Measurements from ENCODE around the gene MACROD1. TPM values are rescaled to one million over a fixed set of nuclear protein-coding genes. Genes with fewer than 3 reads are reported as not detected.

The MACROD1 gene, protein sequence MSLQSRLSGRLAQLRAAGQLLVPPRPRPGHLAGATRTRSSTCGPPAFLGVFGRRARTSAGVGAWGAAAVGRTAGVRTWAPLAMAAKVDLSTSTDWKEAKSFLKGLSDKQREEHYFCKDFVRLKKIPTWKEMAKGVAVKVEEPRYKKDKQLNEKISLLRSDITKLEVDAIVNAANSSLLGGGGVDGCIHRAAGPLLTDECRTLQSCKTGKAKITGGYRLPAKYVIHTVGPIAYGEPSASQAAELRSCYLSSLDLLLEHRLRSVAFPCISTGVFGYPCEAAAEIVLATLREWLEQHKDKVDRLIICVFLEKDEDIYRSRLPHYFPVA
- total RNA-seq, result 10 to 100 TPM; 13.5 to 62.9 (median 22.3) TPM
- polyA plus RNA-seq, result 10 to 100 TPM in 2 of 3 donors, 1 to 10 TPM in 1; 5.5 to 60.7 (median 41.1) TPM
- long read RNA-seq, donor 1, partial matches to known transcripts, result 0 of 3 reads
- long read RNA-seq, donor 1, other reads (novel, unspliced or antisense), result 0 of 3 reads
- long read RNA-seq, donor 2, partial matches to known transcripts, result 134 of 238 reads
- long read RNA-seq, donor 2, other reads (novel, unspliced or antisense), result 103 of 238 reads
- long read RNA-seq, donor 3, partial matches to known transcripts, result 19 of 47 reads
- long read RNA-seq, donor 3, other reads (novel, unspliced or antisense), result 28 of 47 reads
- long read RNA-seq, donor 4, partial matches to known transcripts, result 0 of 3 reads
- long read RNA-seq, donor 4, other reads (novel, unspliced or antisense), result 1 of 3 reads
- long read RNA-seq, donor 5, transcript MACROD1-201 (11 exons, 1,205 nt), result major isoform, 41 of 52 reads
- long read RNA-seq, donor 5, partial matches to known transcripts, result 0 of 52 reads
- long read RNA-seq, donor 5, other reads (novel, unspliced or antisense), result 10 of 52 reads
- long read RNA-seq, donor 6, partial matches to known transcripts, result 1 of 6 reads
- long read RNA-seq, donor 6, other reads (novel, unspliced or antisense), result 5 of 6 reads
- long read RNA-seq, donor 7, partial matches to known transcripts, result 0 of 1 reads
- long read RNA-seq, donor 7, other reads (novel, unspliced or antisense), result 0 of 1 reads
- long read RNA-seq, donor 8, partial matches to known transcripts, result 315 of 414 reads
- long read RNA-seq, donor 8, other reads (novel, unspliced or antisense), result 96 of 414 reads
- long read RNA-seq, donor 9, partial matches to known transcripts, result 0 of 1 reads
- long read RNA-seq, donor 9, other reads (novel, unspliced or antisense), result 0 of 1 reads
- long read RNA-seq, donor 10, partial matches to known transcripts, result 0 of 3 reads
- long read RNA-seq, donor 10, other reads (novel, unspliced or antisense), result 0 of 3 reads

DNA sequence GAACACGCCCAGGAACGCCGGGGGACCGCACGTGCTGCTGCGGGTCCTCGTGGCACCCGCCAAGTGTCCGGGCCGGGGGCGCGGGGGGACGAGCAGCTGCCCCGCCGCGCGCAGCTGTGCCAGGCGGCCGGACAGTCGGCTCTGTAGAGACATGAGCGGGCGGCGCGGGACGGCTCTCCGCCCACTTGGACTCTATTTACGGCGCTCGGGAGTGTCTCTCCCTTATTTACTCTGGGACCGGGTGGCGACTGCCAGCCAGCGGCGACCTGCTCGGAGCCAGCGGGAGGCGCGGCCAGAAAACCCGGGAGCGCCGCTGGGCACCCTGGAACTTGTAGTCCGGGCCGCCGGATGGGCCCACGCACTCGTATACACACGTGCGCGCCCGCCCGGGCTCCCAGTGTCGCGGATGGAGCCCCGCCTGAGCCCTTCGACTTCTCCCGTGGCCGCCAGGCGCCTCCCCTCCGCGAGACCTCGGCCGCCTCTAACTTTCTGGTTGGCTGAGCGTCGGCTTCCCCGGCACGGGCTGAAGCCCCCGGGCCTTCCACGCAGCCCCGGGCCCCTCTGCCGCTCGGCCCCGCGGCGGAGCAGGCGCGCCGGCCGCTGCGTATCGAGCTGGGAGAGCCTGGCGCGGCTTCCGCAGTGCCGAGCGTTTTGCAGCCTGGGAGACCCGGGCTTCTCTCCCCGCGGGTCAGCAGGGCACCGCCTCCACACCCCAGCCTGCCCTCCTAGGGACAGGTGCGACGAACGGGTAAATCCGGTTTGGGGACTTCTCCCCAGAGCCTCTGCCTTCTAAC lies at the start of gene MACROD1:
Gene MACROD1 (minus strand): TSS at position 272 of the 794 bp plus-strand sequence. CDS start 119 bp downstream, at position 153.
- peak; percentile 14 to 82 for TF ChIP-seq POLR2A (IDR thresholded peaks at IDR 0.05)
- TF ChIP-seq, protein P1, sequence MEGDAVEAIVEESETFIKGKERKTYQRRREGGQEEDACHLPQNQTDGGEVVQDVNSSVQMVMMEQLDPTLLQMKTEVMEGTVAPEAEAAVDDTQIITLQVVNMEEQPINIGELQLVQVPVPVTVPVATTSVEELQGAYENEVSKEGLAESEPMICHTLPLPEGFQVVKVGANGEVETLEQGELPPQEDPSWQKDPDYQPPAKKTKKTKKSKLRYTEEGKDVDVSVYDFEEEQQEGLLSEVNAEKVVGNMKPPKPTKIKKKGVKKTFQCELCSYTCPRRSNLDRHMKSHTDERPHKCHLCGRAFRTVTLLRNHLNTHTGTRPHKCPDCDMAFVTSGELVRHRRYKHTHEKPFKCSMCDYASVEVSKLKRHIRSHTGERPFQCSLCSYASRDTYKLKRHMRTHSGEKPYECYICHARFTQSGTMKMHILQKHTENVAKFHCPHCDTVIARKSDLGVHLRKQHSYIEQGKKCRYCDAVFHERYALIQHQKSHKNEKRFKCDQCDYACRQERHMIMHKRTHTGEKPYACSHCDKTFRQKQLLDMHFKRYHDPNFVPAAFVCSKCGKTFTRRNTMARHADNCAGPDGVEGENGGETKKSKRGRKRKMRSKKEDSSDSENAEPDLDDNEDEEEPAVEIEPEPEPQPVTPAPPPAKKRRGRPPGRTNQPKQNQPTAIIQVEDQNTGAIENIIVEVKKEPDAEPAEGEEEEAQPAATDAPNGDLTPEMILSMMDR (IDR thresholded peaks at IDR 0.05), result no peak
- no peaks in the 10 kb centered on the region for H3K36me3 ChIP-seq (replicated peaks in 1 of 2)
- intact Hi-C loops (cut with DNase I), result no loop called here
- H3K27me3 ChIP-seq, result no peaks in the 10 kb centered on the region
- peak; percentile 85 to 92 (median 91) for DNase-seq
- H3K4me1 ChIP-seq (replicated peaks in 1 of 2), result peaks cover 11 to 14% of the 10 kb centered on the region in 2 donors
- H3K9me3 ChIP-seq (replicated peaks in 1 of 3), result no peaks in the 10 kb centered on the region
- peak within 1 kb of the TSS; percentile 18 to 78 (median 52) for H3K4me3 ChIP-seq
- peak within 1 kb of the TSS in 3 of 5 donors; percentile 19 to 55 (median 27) for H3K27ac ChIP-seq
- WGBS, 4 donors, result 1 to 10% (median 1%) methylated on average over 6 to 92 of the region's 92 CpGs

DNA sequence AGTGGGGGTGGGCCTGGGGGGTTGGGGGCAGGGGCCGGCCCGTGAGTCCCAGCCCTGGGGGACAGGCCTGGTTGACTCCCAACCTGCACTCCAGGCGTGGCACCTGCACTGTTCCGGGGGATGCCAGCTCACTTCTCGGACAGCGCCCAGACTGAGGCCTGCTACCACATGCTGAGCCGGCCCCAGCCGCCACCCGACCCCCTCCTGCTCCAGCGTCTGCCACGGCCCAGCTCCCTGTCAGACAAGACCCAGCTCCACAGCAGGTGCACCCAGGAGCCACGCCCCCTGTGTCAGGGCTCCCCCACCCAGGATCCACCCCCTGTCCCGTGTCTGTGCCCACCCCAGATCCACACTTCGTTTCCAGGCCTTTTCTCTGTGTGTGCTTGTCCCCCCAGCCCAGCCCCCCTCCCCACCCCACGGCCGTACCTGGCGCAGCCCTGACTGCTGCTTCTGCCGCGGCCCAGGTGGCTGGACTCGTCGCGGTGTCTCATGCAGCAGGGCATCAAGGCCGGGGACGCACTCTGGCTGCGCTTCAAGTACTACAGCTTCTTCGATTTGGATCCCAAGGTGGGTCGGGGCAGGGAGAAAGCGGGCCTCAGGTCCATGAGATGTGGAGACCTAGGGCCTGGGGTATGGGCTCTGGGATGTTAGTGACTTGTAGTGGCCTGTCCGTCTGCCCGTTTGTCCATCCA lies 45.4 kb upstream of the MACROD1 start:
- intact Hi-C loops (cut with DNase I), result no loop called here
- Histone ChIP-seq H3K27ac (no peak overlapping the region), H3K4me3 (no peak overlapping the region), H3K4me1 (replicated peaks in 1 of 2) (peaks cover 0 to 13% of the 10 kb centered on the region in 2 donors), H3K27me3 (no peaks in the 10 kb centered on the region), H3K9me3 (replicated peaks in 1 of 3) (no peaks in the 10 kb centered on the region), H3K36me3 (replicated peaks in 1 of 2) (no peaks in the 10 kb centered on the region)
- DNase-seq, result peak in 1 of 7 donors; percentile 14
- TF ChIP-seq POLR2A (IDR thresholded peaks at IDR 0.05), result no peak
- TF ChIP-seq, protein P1 (IDR thresholded peaks at IDR 0.05), result no peak
- 88 to 93% (median 89%) methylated on average over 9 to 30 of the region's 30 CpGs for WGBS, 4 donors

DNA sequence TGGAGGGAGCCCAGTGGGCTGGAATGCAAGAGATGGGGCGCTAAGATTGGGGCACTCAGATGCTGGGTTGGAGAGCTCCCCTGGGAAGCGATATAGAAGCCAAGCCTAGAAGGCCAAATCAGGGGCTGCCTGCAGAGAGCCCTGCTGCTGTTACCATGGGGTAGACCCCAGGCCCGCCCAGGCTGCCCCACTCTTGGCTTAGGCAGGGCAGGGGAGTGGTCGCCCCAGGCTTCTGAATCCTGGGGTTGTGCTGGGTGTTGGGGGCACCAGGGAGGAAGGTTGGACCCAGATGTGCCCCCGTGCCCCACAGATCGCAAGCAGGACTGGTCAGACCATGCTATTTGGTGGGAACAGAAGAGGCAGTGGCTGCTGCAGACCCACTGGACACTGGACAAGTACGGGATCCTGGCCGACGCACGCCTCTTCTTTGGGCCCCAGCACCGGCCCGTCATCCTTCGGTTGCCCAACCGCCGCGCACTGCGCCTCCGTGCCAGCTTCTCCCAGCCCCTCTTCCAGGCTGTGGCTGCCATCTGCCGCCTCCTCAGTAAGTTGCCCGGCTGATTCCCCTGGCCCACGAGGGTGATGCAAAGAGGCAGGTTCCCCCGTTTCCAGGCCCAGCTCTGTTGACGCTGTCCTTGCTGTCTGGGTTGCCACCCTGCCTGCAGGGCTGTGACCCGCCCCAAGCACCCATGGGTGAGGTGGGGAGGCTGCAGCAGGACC lies 44.5 kb upstream of the MACROD1 start:
- H3K9me3 ChIP-seq (replicated peaks in 1 of 3), result no peaks in the 10 kb centered on the region
- peaks cover 0 to 13% of the 10 kb centered on the region in 2 donors for H3K4me1 ChIP-seq (replicated peaks in 1 of 2)
- DNase-seq, result peak in 1 of 7 donors; percentile 13
- no peak overlapping the region for H3K4me3 ChIP-seq
- TF ChIP-seq, protein P1 (IDR thresholded peaks at IDR 0.05), result no peak
- no peak for TF ChIP-seq POLR2A (IDR thresholded peaks at IDR 0.05)
- no peaks in the 10 kb centered on the region for H3K36me3 ChIP-seq (replicated peaks in 1 of 2)
- intact Hi-C loops (cut with DNase I), result no loop called here
- H3K27ac ChIP-seq, result no peak overlapping the region
- WGBS, 4 donors, result 93 to 97% (median 96%) methylated on average over 21 to 24 of the region's 24 CpGs
- H3K27me3 ChIP-seq, result no peaks in the 10 kb centered on the region

Data from adrenal gland (tissue), 19 donors.